ENCODE results near the gene PKNOX2. TPM values are rescaled to one million over a fixed set of nuclear protein-coding genes. Genes with fewer than 3 reads are reported as not detected.

Gene PKNOX2
- total and polyA plus RNA-seq, 2 of the 8 experiments (the other 6 are each of a cell fraction or from before 2014, with no cell fraction given) = 2.0 TPM

GRCh38 chr11:125327518-125328224, 163.1 kb downstream of the PKNOX2 start (continued):
- TF ChIP-seq, protein P1, sequence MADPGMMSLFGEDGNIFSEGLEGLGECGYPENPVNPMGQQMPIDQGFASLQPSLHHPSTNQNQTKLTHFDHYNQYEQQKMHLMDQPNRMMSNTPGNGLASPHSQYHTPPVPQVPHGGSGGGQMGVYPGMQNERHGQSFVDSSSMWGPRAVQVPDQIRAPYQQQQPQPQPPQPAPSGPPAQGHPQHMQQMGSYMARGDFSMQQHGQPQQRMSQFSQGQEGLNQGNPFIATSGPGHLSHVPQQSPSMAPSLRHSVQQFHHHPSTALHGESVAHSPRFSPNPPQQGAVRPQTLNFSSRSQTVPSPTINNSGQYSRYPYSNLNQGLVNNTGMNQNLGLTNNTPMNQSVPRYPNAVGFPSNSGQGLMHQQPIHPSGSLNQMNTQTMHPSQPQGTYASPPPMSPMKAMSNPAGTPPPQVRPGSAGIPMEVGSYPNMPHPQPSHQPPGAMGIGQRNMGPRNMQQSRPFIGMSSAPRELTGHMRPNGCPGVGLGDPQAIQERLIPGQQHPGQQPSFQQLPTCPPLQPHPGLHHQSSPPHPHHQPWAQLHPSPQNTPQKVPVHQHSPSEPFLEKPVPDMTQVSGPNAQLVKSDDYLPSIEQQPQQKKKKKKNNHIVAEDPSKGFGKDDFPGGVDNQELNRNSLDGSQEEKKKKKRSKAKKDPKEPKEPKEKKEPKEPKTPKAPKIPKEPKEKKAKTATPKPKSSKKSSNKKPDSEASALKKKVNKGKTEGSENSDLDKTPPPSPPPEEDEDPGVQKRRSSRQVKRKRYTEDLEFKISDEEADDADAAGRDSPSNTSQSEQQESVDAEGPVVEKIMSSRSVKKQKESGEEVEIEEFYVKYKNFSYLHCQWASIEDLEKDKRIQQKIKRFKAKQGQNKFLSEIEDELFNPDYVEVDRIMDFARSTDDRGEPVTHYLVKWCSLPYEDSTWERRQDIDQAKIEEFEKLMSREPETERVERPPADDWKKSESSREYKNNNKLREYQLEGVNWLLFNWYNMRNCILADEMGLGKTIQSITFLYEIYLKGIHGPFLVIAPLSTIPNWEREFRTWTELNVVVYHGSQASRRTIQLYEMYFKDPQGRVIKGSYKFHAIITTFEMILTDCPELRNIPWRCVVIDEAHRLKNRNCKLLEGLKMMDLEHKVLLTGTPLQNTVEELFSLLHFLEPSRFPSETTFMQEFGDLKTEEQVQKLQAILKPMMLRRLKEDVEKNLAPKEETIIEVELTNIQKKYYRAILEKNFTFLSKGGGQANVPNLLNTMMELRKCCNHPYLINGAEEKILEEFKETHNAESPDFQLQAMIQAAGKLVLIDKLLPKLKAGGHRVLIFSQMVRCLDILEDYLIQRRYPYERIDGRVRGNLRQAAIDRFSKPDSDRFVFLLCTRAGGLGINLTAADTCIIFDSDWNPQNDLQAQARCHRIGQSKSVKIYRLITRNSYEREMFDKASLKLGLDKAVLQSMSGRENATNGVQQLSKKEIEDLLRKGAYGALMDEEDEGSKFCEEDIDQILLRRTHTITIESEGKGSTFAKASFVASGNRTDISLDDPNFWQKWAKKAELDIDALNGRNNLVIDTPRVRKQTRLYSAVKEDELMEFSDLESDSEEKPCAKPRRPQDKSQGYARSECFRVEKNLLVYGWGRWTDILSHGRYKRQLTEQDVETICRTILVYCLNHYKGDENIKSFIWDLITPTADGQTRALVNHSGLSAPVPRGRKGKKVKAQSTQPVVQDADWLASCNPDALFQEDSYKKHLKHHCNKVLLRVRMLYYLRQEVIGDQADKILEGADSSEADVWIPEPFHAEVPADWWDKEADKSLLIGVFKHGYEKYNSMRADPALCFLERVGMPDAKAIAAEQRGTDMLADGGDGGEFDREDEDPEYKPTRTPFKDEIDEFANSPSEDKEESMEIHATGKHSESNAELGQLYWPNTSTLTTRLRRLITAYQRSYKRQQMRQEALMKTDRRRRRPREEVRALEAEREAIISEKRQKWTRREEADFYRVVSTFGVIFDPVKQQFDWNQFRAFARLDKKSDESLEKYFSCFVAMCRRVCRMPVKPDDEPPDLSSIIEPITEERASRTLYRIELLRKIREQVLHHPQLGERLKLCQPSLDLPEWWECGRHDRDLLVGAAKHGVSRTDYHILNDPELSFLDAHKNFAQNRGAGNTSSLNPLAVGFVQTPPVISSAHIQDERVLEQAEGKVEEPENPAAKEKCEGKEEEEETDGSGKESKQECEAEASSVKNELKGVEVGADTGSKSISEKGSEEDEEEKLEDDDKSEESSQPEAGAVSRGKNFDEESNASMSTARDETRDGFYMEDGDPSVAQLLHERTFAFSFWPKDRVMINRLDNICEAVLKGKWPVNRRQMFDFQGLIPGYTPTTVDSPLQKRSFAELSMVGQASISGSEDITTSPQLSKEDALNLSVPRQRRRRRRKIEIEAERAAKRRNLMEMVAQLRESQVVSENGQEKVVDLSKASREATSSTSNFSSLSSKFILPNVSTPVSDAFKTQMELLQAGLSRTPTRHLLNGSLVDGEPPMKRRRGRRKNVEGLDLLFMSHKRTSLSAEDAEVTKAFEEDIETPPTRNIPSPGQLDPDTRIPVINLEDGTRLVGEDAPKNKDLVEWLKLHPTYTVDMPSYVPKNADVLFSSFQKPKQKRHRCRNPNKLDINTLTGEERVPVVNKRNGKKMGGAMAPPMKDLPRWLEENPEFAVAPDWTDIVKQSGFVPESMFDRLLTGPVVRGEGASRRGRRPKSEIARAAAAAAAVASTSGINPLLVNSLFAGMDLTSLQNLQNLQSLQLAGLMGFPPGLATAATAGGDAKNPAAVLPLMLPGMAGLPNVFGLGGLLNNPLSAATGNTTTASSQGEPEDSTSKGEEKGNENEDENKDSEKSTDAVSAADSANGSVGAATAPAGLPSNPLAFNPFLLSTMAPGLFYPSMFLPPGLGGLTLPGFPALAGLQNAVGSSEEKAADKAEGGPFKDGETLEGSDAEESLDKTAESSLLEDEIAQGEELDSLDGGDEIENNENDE (IDR thresholded peaks at IDR 0.05; ENCODE audit: insufficient replicate concordance, low read length) = no peak
- no peak for TF ChIP-seq HDAC6 (IDR thresholded peaks at IDR 0.05; ENCODE audit: low read depth, low read length)

Data from H1 (cell line).